Body of pancreas (tissue), 4 donors: ENCODE data around the gene TCP11.

Experiments used
- CTCF ChIP-seq, 7 experiments: fragments of 450-650 bp in 4 of 7; fragments of 200-600 bp in 3 of 7; sonication (generic) in 3 of 7; IDR thresholded peaks; one replicate each; pipeline ENCODE4 v1.5.1; 2016 to 2019; ENCODE audit warnings: antibody characterized with exemption in 7 of 7
- POLR2A ChIP-seq, 3 donors: fragments of 450-650 bp; IDR thresholded peaks; one replicate each; pipeline ENCODE4 v1.6.1; 2016; ENCODE audit warnings: antibody characterized with exemption in 3 of 3, mild to moderate bottlenecking in 2 of 3

DNA sequence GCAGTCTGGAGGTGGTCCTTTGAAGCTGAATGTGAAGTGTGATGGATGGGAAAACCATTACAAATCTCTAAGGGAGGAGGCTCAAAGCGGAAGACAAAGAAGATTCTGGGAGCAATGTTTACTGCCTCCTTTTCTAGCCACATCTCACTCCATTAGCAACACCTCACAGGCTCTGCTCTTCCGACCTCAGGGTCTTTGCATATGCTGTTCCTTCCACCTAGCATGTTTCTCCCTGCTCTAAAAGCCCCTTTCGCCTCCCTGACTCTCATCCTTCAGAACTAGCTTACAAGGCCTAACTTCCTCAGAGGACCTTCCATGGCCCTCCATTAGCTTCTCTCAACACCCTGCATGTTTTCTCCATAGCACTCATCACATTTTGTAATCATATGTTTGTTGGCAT lies 4.6 kb upstream of the TCP11 start:
- TF ChIP-seq CTCF (IDR thresholded peaks at IDR 0.05) (no peak), POLR2A (IDR thresholded peaks at IDR 0.05) (no peak)
